NCI-H2081 (cell line): Measurements from ENCODE around the gene GOLGA1.
"Not testable (repeated sequence)": the region's sequence is repeated elsewhere in the genome, so short reads cannot be mapped to it uniquely, and the experiment has no call there.

Source experiments
- DNase-seq, 2 experiments: peaks; one replicate each; lab custom pipeline; 2025; lab: John Stamatoyannopoulos, UW

GOLGA1 gene

DNA sequence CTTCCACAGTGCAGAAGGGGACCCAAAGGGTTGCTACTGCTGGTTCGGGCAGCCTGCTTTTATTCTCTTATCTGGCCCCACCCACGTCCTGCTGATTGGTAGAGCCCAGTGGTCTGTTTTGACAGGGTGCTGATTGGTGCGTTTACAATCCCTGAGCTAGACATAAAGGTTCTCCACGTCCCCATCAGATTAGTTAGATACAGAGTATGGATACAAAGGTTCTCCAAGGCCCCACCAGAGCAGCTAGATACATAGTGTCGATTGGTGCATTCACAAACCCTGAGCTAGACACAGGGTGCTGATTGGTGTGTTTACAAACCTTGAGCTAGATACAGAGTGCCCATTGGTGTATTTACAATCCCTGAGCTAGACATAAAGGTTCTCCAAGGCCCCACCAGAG lies 102.8 kb downstream of the GOLGA1 start:
- not testable (repeated sequence) for DNase-seq

DNA sequence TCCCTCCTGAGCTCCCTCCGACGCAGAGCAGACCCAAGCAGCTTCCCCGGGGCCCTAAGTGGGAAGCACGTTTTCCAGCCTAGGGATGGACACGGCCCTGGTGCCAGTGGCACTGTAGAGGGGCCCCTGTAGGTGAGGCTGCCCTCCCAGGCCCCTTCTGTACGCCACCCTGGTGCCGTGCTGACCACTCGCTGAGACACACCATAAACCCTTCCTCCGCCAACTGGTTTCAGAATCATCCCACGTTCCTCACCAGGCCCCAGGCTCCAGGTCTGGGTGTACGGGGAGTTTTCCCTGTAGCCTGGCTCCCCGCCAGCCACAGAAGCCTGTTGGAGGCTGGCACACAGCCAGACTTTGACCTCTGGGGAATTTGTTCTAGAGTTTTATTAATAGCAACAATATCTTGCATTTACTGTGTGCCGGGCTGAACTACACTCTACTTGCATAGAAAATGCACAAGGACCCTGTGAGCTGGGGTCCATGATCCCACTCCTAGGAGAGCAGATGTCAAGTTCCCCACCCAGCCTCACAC lies 105.8 kb downstream of the GOLGA1 start:
- peak; percentile 55 to 69 for DNase-seq

DNA sequence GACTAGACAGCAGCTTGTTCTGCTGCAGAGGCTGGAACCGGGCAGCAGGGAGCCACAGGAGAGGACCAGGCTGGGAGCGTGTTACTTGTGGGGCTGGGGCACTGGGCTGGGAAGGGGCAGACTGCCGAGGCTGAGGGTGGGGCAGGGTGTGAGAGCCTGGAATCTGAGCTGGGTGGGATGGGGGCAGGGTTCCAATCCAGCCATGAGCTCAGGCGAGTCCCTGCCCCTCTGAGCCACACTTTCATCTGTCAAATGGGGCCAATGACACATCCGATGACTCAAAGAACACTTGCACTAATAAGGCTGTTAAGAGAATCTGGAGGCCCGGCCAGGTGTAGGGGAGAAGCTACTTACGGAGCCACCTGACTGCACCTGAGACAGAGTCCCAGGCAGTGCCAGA lies 106.3 kb downstream of the GOLGA1 start:
- DNase-seq = no peak

DNA sequence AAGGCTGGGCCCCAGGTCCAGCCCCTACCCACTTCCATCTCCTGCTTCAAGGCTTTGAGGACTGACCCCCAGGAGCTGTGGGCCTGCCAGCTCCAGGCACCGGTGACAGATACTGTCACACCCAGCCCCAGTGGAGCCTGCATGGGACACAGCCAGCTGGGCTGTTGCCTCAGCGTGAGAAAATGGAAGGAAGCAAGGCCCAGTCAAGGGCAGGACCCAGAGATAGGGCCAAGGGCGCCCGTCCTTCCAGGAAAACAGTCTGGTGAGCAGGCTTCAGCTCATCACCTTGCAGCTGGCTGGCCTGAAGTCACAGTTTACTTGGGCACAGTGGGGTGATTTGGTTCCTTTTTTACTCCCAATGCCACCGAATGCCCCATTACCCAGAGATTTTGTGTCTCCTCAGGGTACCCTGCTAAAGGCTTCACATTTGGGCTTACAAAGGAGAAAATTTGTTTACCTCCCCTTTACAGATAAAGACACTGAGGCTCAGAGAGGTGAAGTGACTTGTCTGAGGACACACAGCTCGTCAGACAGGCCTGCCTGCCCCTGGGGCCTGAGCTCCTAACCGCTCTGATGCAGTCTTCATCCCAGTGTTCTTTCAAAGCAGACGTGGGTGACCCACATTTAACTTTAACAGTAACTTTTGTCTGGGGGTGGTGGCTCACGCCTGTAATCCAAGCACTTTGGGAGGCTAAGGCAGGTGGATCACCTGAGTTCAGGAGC lies 109.1 kb downstream of the GOLGA1 start:
- DNase-seq = no peak

DNA sequence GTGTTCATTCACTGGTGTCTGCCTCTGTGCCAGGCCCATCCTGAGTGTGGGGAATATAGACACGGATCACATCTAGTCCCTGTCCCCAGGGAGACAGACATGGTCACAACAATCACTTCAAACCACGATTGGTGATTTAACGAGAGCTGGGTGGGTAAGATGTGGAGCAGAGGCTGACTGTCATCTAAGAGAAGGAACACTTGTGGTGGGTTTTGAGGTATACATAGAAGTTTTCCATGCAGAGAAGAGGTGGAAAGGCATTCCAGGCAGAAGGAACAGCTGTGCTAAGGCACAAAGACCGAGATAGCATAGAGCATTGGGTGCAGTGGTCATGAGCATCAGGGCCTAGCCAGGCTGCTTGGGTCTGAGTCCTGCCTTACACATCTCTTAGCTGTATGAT lies 110.3 kb downstream of the GOLGA1 start:
- DNase-seq = no peak

DNA sequence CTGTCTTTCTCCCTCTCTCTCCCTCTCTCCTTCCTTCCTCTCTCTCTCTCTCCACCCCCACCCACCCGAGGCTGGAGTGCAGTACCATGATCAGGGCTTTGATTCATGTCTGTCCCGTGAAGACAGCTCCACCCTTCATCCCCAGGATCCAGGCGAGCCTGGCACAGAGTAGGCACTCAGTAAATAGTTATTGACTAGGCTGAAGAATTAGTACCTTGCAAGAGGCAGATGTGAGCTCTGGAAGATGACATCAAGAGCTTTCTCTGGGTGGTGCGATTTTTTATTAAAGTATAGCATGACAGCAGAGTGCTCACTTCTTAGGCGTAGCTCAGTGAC lies 111.6 kb downstream of the GOLGA1 start:
- no peak for DNase-seq

DNA sequence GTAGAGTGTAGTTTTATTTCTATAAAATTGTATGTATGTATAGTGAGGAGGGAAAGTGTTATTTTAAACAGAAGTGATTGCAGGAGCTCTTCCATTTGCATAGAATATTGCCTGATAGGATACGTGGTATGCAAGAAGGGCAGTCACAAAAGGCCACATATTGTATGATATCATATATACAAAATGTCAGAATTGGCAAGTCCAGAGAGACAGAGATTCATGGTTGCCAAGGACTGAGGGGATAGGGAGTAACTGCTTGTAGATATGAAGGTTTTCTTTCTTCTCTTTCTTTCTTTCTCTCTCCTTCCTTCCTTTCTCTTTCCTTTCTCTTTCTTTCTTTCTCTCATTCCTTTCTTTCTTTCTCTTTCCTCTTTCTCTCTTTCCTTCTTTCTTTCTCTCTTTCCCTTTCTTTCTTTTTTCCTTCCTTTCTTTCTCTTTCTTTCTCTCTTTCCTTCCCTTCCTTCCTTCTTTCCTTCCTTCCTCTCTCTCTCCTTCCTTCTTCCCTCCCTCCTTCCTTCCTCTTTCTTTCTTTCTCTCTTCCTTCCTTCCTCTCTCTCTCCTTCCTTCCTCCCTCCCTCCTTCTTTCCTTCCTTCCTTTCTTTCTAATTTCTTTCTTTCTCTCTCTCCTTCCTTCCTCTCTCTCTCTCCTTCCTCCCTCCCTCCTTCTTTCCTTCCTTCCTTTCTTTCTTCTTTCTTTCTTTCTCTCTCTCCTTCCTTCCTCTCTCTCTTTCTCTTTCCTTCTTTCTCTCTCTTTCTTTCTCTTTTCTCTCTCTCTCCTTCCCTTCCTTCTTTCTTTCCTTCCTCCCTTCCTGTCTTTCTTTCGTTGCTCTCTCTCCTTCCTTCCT lies 112.2 kb downstream of the GOLGA1 start:
- DNase-seq = no peak
